ENCODE results near the gene ANLN. TPM values are rescaled to one million over a fixed set of nuclear protein-coding genes. Genes with fewer than 3 reads are reported as not detected.

The ANLN gene
- total RNA-seq, 1 experiment from 2014 or later, result 130 TPM

GRCh38 chr7:36416251-36416650, 26.6 kb downstream of the ANLN start:
- TF ChIP-seq ZBTB33 (IDR thresholded peaks at IDR 0.05; ENCODE audit: extremely low read depth, insufficient replicate concordance, low read length), result no peak
- TF ChIP-seq FOSL1 (IDR thresholded peaks at IDR 0.05; ENCODE audit: low read depth), result no peak
- no peak for TF ChIP-seq CBX3 (IDR thresholded peaks at IDR 0.05; ENCODE audit: low read depth)
- no peak for TF ChIP-seq POLR2AphosphoS5 (IDR thresholded peaks at IDR 0.05; ENCODE audit: low read depth, low read length)
- no peak for TF ChIP-seq CTCF (IDR thresholded peaks at IDR 0.05 in 2 of 3, conservative IDR thresholded peaks at IDR 0.05 in 1 of 3; ENCODE audit: borderline replicate concordance in 1 of 3, insufficient read depth in 1 of 3, low read depth in 2 of 3, low read length in 2 of 3)
- TF ChIP-seq ZFX (IDR thresholded peaks at IDR 0.05), result no peak
- no peak for TF ChIP-seq POLR2A (IDR thresholded peaks at IDR 0.05; ENCODE audit: borderline replicate concordance, extremely low read depth, insufficient read depth, insufficient read length)
- TF ChIP-seq MAX (IDR thresholded peaks at IDR 0.05), result no peak
- TF ChIP-seq TCF7L2 (IDR thresholded peaks at IDR 0.05; ENCODE audit: borderline replicate concordance, extremely low read depth, insufficient read depth, insufficient read length), result no peak
- no peak for TF ChIP-seq ZNF274 (IDR thresholded peaks at IDR 0.05; ENCODE audit: low read depth, low read length)
- TF ChIP-seq RAD21 (IDR thresholded peaks at IDR 0.05; ENCODE audit: low read depth), result no peak
- no peak for TF ChIP-seq EZH2phosphoT487 (IDR thresholded peaks at IDR 0.05; ENCODE audit: borderline replicate concordance)
- TF ChIP-seq CEBPB (IDR thresholded peaks at IDR 0.05; ENCODE audit: low read depth), result no peak
- TF ChIP-seq SIN3A (IDR thresholded peaks at IDR 0.05; ENCODE audit: low read depth), result no peak
- ATAC-seq, result no peak
- Histone ChIP-seq H3K36me3 (ENCODE audit: control insufficient read depth in 1 of 2, insufficient read depth in 2 of 2, low read length in 2 of 2) (peaks cover 71 to 72% of the 10 kb centered on the region in 2 experiments), H3K9me3 (ENCODE audit: control insufficient read depth in 1 of 2, insufficient read depth in 1 of 2, low read depth in 1 of 2, low read length in 2 of 2) (no peaks in the 10 kb centered on the region), H3K4me2 (ENCODE audit: low read length) (no peak overlapping the region), H3K9me2 (ENCODE audit: insufficient read depth) (no peaks in the 10 kb centered on the region), H4K20me1 (ENCODE audit: insufficient read depth) (no peaks in the 10 kb centered on the region; the same call in 1 of the 2 replicates), H3K27ac (ENCODE audit: low read depth, low read length) (no peak overlapping the region), H3K27me3 (ENCODE audit: insufficient read depth, low read length) (no peaks in the 10 kb centered on the region), H3K9ac (ENCODE audit: low read length) (no peak overlapping the region), H3K4me3 (replicated peaks in 1 of 2; ENCODE audit: low read depth in 1 of 2, low read length in 2 of 2) (no peak overlapping the region), H3K79me2 (ENCODE audit: insufficient read depth, low read length) (peaks cover 81% of the 10 kb centered on the region), H3K4me1 (ENCODE audit: control insufficient read depth in 1 of 2, insufficient read depth in 2 of 2, low read length in 2 of 2) (no peaks in the 10 kb centered on the region), H2AFZ (ENCODE audit: low read depth, low read length, poor library complexity, severe bottlenecking) (no peak overlapping the region)
- ChIA-PET POLR2A (no interaction called here), RAD21 (ENCODE audit: low non-redundant PET in 1 of 2, low total read pairs in 2 of 2, uncharacterized antibody in 2 of 2, unreplicated experiment in 2 of 2) (interaction anchor here in 1 of 2 experiments (0.7 kb wide), 1 partner anchor 1567 kb away, joined by 3 read pairs; no protein-coding TSS in a partner anchor), CTCF (no interaction called here)
- no peak for DNase-seq (ENCODE audit: low read depth, low spot score)
- intact Hi-C loops (cut with micrococcal nuclease), result no loop called here
- no TSS peak for BruUV-seq (replicated peaks)
